Measurements from ENCODE around the gene FBXW5. TPM values are rescaled to one million over a fixed set of nuclear protein-coding genes. Genes with fewer than 3 reads are reported as not detected.

The FBXW5 gene
- total RNA-seq, 4 donors from 2014 or later, result 294 to 820 (median 446) TPM

DNA sequence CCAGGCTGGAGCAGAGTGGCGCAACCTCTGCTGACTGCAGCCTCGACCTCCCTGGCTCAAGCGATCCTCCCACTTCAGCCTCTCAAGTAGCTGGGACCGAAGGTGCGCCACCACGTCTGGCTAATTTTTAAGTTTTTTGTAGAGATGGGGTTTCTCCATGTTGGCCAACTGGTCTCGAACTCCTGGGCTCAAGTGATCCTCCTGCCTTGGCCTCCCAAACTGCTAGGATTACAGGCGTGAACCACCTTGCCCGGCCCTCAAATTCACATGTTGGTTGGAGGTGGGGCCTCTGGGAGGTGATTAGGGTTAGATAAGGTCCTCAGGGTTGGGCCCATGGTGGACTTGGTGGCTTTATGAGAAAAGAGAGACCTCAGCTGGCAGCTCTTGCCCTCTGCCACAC is 17.6 kb upstream of the FBXW5 start:
- H3K4me1 ChIP-seq, result peaks cover 0 to 19% (median 10%) of the 10 kb centered on the region in 4 donors
- in situ Hi-C loops (cut with MboI; ENCODE audit: low pct_ligation_motif_present in 1 of 4, low pct_unique_long_range_greater_than_20kb in 1 of 4, low sequenced_read_pairs in 3 of 4), result no loop called here
- no peaks in the 10 kb centered on the region for H3K36me3 ChIP-seq
- no peaks in the 10 kb centered on the region for H3K9me3 ChIP-seq
- DNase-seq, result no peak
- intact Hi-C loops (cut with DNase I; ENCODE audit: low total_unique reads), result no loop called here
- H3K4me3 ChIP-seq, result no peak overlapping the region
- 91 to 100% methylated on average over 1 to 9 of the region's 9 CpGs for WGBS, 2 donors (ENCODE audit: low coverage in 1 of 2)
- no peak overlapping the region for H3K27ac ChIP-seq
- no peak for TF ChIP-seq POLR2AphosphoS5 (IDR thresholded peaks at IDR 0.05)
- TF ChIP-seq, protein P1, sequence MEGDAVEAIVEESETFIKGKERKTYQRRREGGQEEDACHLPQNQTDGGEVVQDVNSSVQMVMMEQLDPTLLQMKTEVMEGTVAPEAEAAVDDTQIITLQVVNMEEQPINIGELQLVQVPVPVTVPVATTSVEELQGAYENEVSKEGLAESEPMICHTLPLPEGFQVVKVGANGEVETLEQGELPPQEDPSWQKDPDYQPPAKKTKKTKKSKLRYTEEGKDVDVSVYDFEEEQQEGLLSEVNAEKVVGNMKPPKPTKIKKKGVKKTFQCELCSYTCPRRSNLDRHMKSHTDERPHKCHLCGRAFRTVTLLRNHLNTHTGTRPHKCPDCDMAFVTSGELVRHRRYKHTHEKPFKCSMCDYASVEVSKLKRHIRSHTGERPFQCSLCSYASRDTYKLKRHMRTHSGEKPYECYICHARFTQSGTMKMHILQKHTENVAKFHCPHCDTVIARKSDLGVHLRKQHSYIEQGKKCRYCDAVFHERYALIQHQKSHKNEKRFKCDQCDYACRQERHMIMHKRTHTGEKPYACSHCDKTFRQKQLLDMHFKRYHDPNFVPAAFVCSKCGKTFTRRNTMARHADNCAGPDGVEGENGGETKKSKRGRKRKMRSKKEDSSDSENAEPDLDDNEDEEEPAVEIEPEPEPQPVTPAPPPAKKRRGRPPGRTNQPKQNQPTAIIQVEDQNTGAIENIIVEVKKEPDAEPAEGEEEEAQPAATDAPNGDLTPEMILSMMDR (IDR thresholded peaks at IDR 0.05), result no peak
- TF ChIP-seq EP300 (IDR thresholded peaks at IDR 0.05; ENCODE audit: low read depth), result no peak
- TF ChIP-seq POLR2A (IDR thresholded peaks at IDR 0.05), result no peak
- H3K27me3 ChIP-seq, result peaks cover 5% of the 10 kb centered on the region

DNA sequence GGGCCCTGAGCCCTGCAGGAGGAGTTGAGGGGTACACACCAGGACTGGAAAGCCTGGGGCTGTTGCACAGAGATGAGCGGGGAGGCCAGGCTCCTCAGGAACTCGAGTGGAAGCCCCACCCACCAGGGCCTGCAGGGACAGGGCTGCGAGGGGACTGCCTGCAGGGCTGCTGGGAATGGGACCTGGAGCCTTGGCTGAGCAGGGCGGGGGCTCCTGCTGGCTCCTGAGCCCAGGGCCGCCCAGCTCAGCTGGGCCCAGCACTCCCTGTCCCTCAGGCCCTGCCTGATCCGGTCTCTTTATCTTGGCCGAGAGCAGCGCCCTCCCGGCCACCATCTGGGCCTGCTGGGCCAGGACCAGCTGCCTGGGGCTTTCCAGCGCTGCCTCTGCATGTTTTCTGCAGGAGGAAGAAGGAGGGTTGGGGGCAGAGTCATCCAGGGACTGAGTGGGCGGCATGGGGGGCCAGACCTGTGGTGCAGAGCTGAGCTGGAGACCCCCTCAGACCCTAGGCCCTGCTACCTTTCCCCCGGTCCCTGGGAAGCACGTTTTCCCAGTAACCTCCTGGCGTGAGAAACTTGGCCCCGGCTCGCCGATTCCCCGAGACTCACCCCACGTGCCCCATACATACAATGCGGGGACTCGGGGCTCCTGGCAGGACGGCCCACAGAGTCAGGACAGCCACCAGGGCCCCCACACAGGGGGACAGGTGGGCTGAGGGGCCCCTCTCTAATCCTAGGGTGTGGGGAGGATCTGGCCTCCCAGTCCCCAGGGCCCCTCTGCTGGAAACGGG is 16.9 kb upstream of the FBXW5 start:
- in situ Hi-C loops (cut with MboI; ENCODE audit: low pct_ligation_motif_present in 1 of 4, low pct_unique_long_range_greater_than_20kb in 1 of 4, low sequenced_read_pairs in 3 of 4) (no loop called here), intact Hi-C loops (cut with DNase I; ENCODE audit: low total_unique reads) (no loop called here)
- Histone ChIP-seq H3K4me3 (no peak overlapping the region), H3K4me1 (peaks cover 0 to 19% (median 10%) of the 10 kb centered on the region in 4 donors), H3K27ac (no peak overlapping the region), H3K9me3 (no peaks in the 10 kb centered on the region), H3K36me3 (no peaks in the 10 kb centered on the region), H3K27me3 (peaks cover 5% of the 10 kb centered on the region)
- DNase-seq, result no peak
- TF ChIP-seq EP300 (IDR thresholded peaks at IDR 0.05; ENCODE audit: low read depth) (no peak), POLR2A (IDR thresholded peaks at IDR 0.05) (no peak), POLR2AphosphoS5 (IDR thresholded peaks at IDR 0.05) (no peak)
- TF ChIP-seq, protein P1 (IDR thresholded peaks at IDR 0.05), result no peak
- 74% methylated on average over 21 of the region's 23 CpGs; no CpG with 5 or more reads in 1 of the 2 donors for WGBS, 2 donors (ENCODE audit: low coverage in 1 of 2)

- no peaks in the 10 kb centered on the region for H3K9me3 ChIP-seq
- in situ Hi-C loops (cut with MboI; ENCODE audit: low pct_ligation_motif_present in 1 of 4, low pct_unique_long_range_greater_than_20kb in 1 of 4, low sequenced_read_pairs in 3 of 4), result no loop called here
- no peak for TF ChIP-seq POLR2A (IDR thresholded peaks at IDR 0.05)
- TF ChIP-seq EP300 (IDR thresholded peaks at IDR 0.05; ENCODE audit: low read depth), result no peak
- no peak for TF ChIP-seq POLR2AphosphoS5 (IDR thresholded peaks at IDR 0.05)
- TF ChIP-seq, protein P1 (IDR thresholded peaks at IDR 0.05), result no peak
- DNase-seq, result no peak
- WGBS, 2 donors (ENCODE audit: low coverage in 1 of 2), result 89% methylated on average over 15 of the region's 15 CpGs; no CpG with 5 or more reads in 1 of the 2 donors
- H3K27me3 ChIP-seq, result no peaks in the 10 kb centered on the region
- intact Hi-C loops (cut with DNase I; ENCODE audit: low total_unique reads), result no loop called here
- H3K4me3 ChIP-seq, result no peak overlapping the region
- H3K36me3 ChIP-seq, result no peaks in the 10 kb centered on the region
- H3K4me1 ChIP-seq, result peaks cover 0 to 14% (median 8%) of the 10 kb centered on the region in 4 donors
- H3K27ac ChIP-seq, result no peak overlapping the region
Observed at GRCh38 chr9:136960938-136961275, 16.4 kb upstream of the FBXW5 start.

DNA sequence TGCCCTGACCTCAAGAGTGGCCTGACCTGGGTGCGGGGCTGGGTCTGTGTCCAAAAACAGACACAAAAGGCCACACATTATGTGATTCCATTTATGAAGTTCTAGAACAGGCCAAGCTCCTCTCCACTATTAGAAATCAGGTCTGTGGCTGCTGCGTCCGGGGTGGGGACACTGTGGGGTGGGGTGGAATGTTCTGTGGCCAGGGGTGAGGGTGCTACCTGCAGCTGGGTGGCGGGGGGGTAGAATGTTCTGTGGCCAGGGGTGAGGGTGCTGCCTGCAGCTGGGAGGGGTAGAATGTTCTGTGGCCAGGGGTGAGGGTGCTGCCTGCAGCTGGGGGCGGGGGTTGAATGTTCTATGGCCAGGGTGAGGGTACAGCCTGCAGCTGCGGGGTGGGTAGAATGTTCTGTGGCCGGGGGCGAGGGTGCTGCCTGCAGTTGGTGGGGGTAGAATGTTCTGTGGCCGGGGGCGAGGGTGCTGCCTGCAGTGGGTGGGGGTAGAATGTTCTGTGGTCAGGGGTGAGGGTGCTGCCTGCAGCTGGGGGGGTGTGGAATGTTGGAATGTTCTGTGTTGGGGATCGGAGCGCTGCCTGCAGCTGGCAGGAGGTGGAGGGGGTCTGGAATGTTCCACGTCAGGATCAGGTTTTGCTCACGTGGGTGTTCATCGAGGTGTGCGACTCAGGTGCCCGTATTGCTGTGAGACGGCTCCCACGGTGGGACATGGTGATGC is 15.8 kb upstream of the FBXW5 start:
- TF ChIP-seq POLR2AphosphoS5 (IDR thresholded peaks at IDR 0.05) (no peak), EP300 (IDR thresholded peaks at IDR 0.05; ENCODE audit: low read depth) (no peak)
- TF ChIP-seq, protein P1 (IDR thresholded peaks at IDR 0.05), result no peak
- Histone ChIP-seq H3K27me3 (no peaks in the 10 kb centered on the region), H3K4me3 (no peak overlapping the region), H3K4me1 (peaks cover 0 to 10% (median 8%) of the 10 kb centered on the region in 4 donors), H3K36me3 (no peaks in the 10 kb centered on the region), H3K9me3 (no peaks in the 10 kb centered on the region), H3K27ac (no peak overlapping the region)
- in situ Hi-C loops (cut with MboI; ENCODE audit: low pct_ligation_motif_present in 1 of 4, low pct_unique_long_range_greater_than_20kb in 1 of 4, low sequenced_read_pairs in 3 of 4) (no loop called here), intact Hi-C loops (cut with DNase I; ENCODE audit: low total_unique reads) (no loop called here)
- DNase-seq, result no peak
- whole genome bisulfite sequencing, 2 donors (ENCODE audit: low coverage in 1 of 2), result 36 to 80% methylated on average over 7 to 13 of the region's 19 CpGs

All from transverse colon (tissue), 4 donors.